Kidney epithelial cell (primary cell): Measurements from ENCODE around the gene AIG1. TPM values are rescaled to one million over a fixed set of nuclear protein-coding genes. Genes with fewer than 3 reads are reported as not detected.

Source experiments
- DNase-seq: peaks from one replicate; pipeline ENCODE4 v3.0.0-alpha.2; 2010; ENCODE audit warnings: low read depth
- H3K27me3 ChIP-seq: 2 replicates; pipeline ENCODE4 v1.6.0; 2011; ENCODE audit warnings: low read length; ENCODE audit not compliant: control insufficient read depth, insufficient read depth
- H3K36me3 ChIP-seq: 2 replicates; pipeline ENCODE4 v1.5.1; 2011; ENCODE audit warnings: low read length; ENCODE audit not compliant: control insufficient read depth, insufficient read depth
- H3K4me3 ChIP-seq: 2 replicates; pipeline ENCODE4 v1.5.1; 2011; ENCODE audit warnings: low read depth, mild to moderate bottlenecking, control low read depth, low read length
- total RNA-seq: library from RNA; depleted of rRNA; stranded (reverse); fragments of >200 nt; gene quantifications from 2 replicates; pipeline ENCODE4 v1.2.3, GENCODE V29; 2015
- TF ChIP-seq, protein P1 (sequence below): IDR thresholded peaks from 2 replicates; pipeline ENCODE4 v1.5.1; 2011; ENCODE audit warnings: mild to moderate bottlenecking, moderate library complexity, low read length, control low read depth, inconsistent platforms; ENCODE audit not compliant: insufficient read depth, poor library complexity, severe bottlenecking

Gene AIG1
- total RNA-seq, 1 donor from 2014 or later, result 62.5 TPM

- Histone ChIP-seq H3K4me3 (no peak overlapping the region), H3K27me3 (no peaks in the 10 kb centered on the region), H3K36me3 (no peaks in the 10 kb centered on the region)
- TF ChIP-seq, protein P1, sequence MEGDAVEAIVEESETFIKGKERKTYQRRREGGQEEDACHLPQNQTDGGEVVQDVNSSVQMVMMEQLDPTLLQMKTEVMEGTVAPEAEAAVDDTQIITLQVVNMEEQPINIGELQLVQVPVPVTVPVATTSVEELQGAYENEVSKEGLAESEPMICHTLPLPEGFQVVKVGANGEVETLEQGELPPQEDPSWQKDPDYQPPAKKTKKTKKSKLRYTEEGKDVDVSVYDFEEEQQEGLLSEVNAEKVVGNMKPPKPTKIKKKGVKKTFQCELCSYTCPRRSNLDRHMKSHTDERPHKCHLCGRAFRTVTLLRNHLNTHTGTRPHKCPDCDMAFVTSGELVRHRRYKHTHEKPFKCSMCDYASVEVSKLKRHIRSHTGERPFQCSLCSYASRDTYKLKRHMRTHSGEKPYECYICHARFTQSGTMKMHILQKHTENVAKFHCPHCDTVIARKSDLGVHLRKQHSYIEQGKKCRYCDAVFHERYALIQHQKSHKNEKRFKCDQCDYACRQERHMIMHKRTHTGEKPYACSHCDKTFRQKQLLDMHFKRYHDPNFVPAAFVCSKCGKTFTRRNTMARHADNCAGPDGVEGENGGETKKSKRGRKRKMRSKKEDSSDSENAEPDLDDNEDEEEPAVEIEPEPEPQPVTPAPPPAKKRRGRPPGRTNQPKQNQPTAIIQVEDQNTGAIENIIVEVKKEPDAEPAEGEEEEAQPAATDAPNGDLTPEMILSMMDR, result no peak
- DNase-seq, result no peak
Observed at GRCh38 chr6:143374014-143374413, 313.3 kb downstream of the AIG1 start.

DNA sequence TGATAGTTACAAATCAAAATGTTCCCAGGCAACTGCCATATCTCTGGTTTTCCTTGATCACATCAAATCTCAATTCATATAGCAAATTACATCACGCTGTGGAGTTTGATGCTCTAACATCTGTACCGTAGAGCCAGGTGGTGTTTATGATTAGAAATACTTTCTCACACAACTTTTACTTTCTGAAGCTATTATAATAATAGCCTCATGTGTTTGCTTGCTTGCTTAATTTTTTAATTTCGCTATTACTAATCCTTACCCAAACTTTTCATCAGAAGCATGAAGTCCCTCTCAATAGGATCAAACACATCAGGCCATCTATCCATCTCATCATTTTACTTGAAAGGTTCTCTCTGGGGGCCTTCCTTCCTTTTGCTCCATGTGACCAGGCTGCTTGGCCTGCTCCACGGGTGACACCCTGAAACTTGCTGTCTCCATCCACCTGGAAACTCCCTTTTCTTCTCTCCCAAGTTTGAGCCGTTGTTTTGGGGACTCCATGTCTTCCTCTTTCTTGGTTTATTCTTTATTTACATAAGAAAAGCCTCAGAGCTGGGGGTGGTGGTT lies 314.4 kb downstream of the AIG1 start:
- no peaks in the 10 kb centered on the region for H3K27me3 ChIP-seq
- no peak overlapping the region for H3K4me3 ChIP-seq
- TF ChIP-seq, protein P1, result no peak
- H3K36me3 ChIP-seq, result no peaks in the 10 kb centered on the region
- DNase-seq, result no peak

DNA sequence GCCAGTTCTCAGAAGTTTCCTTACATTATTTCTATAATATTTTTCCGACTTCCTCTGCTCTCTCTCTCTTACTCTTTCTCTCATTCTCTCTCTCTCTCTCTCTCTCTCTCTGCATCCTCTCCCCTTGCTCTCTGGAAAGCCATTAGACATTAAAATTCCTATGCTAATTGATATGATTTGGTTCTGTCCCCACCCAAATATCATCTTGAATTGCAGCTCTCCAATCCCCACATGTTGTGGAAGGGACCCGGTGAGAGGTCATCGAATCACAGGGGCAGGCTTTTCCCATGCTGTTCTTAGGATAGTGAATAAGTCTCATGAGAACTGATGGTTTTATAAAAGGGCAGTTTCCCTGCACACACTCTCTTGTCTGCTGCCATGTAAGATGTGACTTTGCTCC lies 315.7 kb downstream of the AIG1 start:
- no peak for DNase-seq
- Histone ChIP-seq H3K4me3 (no peak overlapping the region), H3K27me3 (no peaks in the 10 kb centered on the region), H3K36me3 (no peaks in the 10 kb centered on the region)
- TF ChIP-seq, protein P1, result no peak

- Histone ChIP-seq H3K4me3 (no peak overlapping the region), H3K27me3 (no peaks in the 10 kb centered on the region), H3K36me3 (no peaks in the 10 kb centered on the region)
- TF ChIP-seq, protein P1, result no peak
- DNase-seq, result no peak
Observed at GRCh38 chr6:143376861-143377260, 316.2 kb downstream of the AIG1 start.

- H3K27me3 ChIP-seq, result no peaks in the 10 kb centered on the region
- TF ChIP-seq, protein P1, result no peak
- H3K36me3 ChIP-seq, result no peaks in the 10 kb centered on the region
- DNase-seq, result no peak
- H3K4me3 ChIP-seq, result no peak overlapping the region
Observed at GRCh38 chr6:143385636-143386035, 324.9 kb downstream of the AIG1 start.

DNA sequence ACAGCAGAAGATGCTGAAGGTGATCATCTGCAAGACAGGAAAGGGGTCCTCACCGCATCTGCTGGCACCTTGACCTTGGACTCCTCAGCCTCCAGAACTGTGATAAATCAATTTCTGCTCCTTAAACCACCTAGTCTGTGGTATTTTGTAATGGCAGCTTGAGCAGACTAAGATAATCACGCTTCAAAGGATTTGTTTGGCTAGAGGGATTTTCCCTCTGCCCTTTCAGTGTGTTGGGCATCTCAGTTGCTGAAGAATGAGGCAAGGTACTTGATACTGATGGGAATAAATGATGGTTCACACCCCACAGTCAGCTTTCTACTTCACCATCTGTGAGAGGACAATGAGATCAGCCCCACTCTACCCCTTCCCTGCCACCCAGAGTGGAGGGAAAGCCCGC lies 329.6 kb downstream of the AIG1 start:
- H3K27me3 ChIP-seq, result no peaks in the 10 kb centered on the region
- DNase-seq, result no peak
- no peak overlapping the region for H3K4me3 ChIP-seq
- no peaks in the 10 kb centered on the region for H3K36me3 ChIP-seq
- TF ChIP-seq, protein P1, result no peak
